Measurements from ENCODE around the gene LRRC57. TPM values are rescaled to one million over a fixed set of nuclear protein-coding genes. Genes with fewer than 3 reads are reported as not detected.

LRRC57 gene
- 16.1 and 21.4 TPM in 2 replicates for total RNA-seq

- H3K27me3 Mint-ChIP-seq, result no peaks in the 10 kb centered on the region
- intact Hi-C loops (cut with micrococcal nuclease), result loop anchor here (1.0 to 2.0 kb wide), 4 partner anchors 27 to 373 kb away; partner anchors contain the start of genes SNAP23 and STARD9
- H3K27ac Mint-ChIP-seq, result peak within 1 kb of the TSS; percentile 93
- CTCF ChIA-PET, result no interaction called here
- peaks cover 36% of the 10 kb centered on the region for H3K4me1 Mint-ChIP-seq
- POLR2A ChIA-PET, result interaction anchor here (0.6 to 2.7 kb wide), 10 partner anchors 12 to 762 kb away, joined by 3 to 16 read pairs (median 4); partner anchors contain the start of genes GANC, SNAP23, STARD9 and TMEM87A
- DNase-seq (peak; percentile 88), ATAC-seq (ENCODE audit: low read depth) (peak; percentile 86)
- H3K36me3 Mint-ChIP-seq (ENCODE audit: low read depth), result peaks cover 40% of the 10 kb centered on the region
- TF ChIP-seq CTCF (IDR thresholded peaks at IDR 0.05), result no peak
- peak within 1 kb of the TSS; percentile 96 for H3K4me3 Mint-ChIP-seq
- no peaks in the 10 kb centered on the region for H3K9me3 Mint-ChIP-seq
Observed at GRCh38 chr15:42548249-42549031, at the start of gene LRRC57, which contains the start of gene HAUS2. LRRC57 (minus strand) TSS chr15:42548793; CDS start chr15:42548434, 359 bp downstream. HAUS2 (plus strand) TSS chr15:42548838; CDS start chr15:42548873, 35 bp downstream.

DNA sequence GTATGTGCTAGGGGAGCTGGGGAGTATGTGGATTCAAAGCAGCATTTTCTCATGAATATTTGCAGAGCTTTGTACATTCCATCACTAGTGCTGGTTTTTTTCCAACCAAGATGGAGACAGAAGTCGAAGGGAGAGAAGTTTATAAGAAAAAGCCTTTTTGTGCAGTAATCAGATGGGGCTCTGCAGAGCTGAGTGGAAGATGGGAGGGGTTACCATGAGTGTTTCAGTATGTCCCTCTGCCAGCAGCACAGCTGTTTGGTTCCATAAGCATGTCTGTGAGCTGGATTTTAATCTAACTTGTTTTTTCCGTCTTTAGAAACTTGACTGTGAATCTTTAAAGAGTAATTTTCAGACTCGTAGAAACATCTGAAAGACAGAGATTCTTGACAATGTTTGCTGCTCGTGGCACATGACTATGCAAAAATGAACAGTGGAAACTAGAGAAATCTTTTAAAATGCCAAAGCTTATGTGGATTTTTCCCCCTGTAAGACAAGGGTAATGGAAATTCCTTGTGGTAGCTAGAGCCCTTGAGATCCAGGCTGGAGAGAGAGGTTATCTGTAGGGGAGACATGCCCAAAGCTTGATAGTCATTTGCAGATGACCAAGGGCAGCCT is 47.1 kb upstream of the LRRC57 start:
- ATAC-seq (ENCODE audit: low read depth) (no peak), DNase-seq (no peak)
- H3K27me3 Mint-ChIP-seq, result no peaks in the 10 kb centered on the region
- no peaks in the 10 kb centered on the region for H3K9me3 Mint-ChIP-seq
- no peaks in the 10 kb centered on the region for H3K36me3 Mint-ChIP-seq (ENCODE audit: low read depth)
- H3K4me1 Mint-ChIP-seq, result no peaks in the 10 kb centered on the region
- POLR2A ChIA-PET, result interaction anchor here (0.6 kb wide), 1 partner anchor 12 kb away, joined by 10 read pairs; no protein-coding TSS in a partner anchor
- CTCF ChIA-PET, result no interaction called here
- intact Hi-C loops (cut with micrococcal nuclease), result no loop called here
- no peak for TF ChIP-seq CTCF (IDR thresholded peaks at IDR 0.05)
- no peak overlapping the region for H3K27ac Mint-ChIP-seq
- no peak overlapping the region for H3K4me3 Mint-ChIP-seq

GRCh38 chr15:42594095-42594494 is 45.5 kb upstream of the LRRC57 start:
- no peak for TF ChIP-seq CTCF (IDR thresholded peaks at IDR 0.05)
- CTCF ChIA-PET, result no interaction called here
- intact Hi-C loops (cut with micrococcal nuclease), result no loop called here
- no peak overlapping the region for H3K4me3 Mint-ChIP-seq
- DNase-seq (no peak), ATAC-seq (ENCODE audit: low read depth) (no peak)
- no peaks in the 10 kb centered on the region for H3K4me1 Mint-ChIP-seq
- no peaks in the 10 kb centered on the region for H3K36me3 Mint-ChIP-seq (ENCODE audit: low read depth)
- H3K9me3 Mint-ChIP-seq, result no peaks in the 10 kb centered on the region
- no peaks in the 10 kb centered on the region for H3K27me3 Mint-ChIP-seq
- no peak overlapping the region for H3K27ac Mint-ChIP-seq
- POLR2A ChIA-PET, result no interaction called here

- intact Hi-C loops (cut with micrococcal nuclease), result no loop called here
- ATAC-seq (ENCODE audit: low read depth), result no peak
- Mint-ChIP-seq H3K27me3 (no peaks in the 10 kb centered on the region), H3K4me3 (no peak overlapping the region), H3K36me3 (ENCODE audit: low read depth) (no peaks in the 10 kb centered on the region), H3K27ac (no peak overlapping the region), H3K4me1 (no peaks in the 10 kb centered on the region), H3K9me3 (no peaks in the 10 kb centered on the region)
- ChIA-PET POLR2A (interaction anchor here (0.7 kb wide), 1 partner anchor 14 kb away, joined by 6 read pairs; no protein-coding TSS in a partner anchor), CTCF (no interaction called here)
- DNase-seq, result no peak
- no peak for TF ChIP-seq CTCF (IDR thresholded peaks at IDR 0.05)
Observed at GRCh38 chr15:42593143-42593542, 44.5 kb upstream of the LRRC57 start.

- ChIA-PET CTCF (no interaction called here), POLR2A (interaction anchor here (0.7 kb wide), 1 partner anchor 15 kb away, joined by 6 read pairs; no protein-coding TSS in a partner anchor)
- ATAC-seq (ENCODE audit: low read depth), result no peak
- no peak overlapping the region for H3K27ac Mint-ChIP-seq
- H3K4me3 Mint-ChIP-seq, result no peak overlapping the region
- DNase-seq, result no peak
- intact Hi-C loops (cut with micrococcal nuclease), result no loop called here
- no peak for TF ChIP-seq CTCF (IDR thresholded peaks at IDR 0.05)
- no peaks in the 10 kb centered on the region for H3K9me3 Mint-ChIP-seq
- no peaks in the 10 kb centered on the region for H3K36me3 Mint-ChIP-seq (ENCODE audit: low read depth)
- H3K27me3 Mint-ChIP-seq, result no peaks in the 10 kb centered on the region
- no peaks in the 10 kb centered on the region for H3K4me1 Mint-ChIP-seq
Observed at GRCh38 chr15:42592716-42593115, 44.1 kb upstream of the LRRC57 start.

All from activated B cell treated with CpG ODN at 0.5 μM for 24 hours (primary cell).